Measurements from ENCODE around the gene DNMT1. TPM values are rescaled to one million over a fixed set of nuclear protein-coding genes. Genes with fewer than 3 reads are reported as not detected.

Gene DNMT1
- total and polyA plus RNA-seq, 2 experiments from 2014 or later = 78.2 to 106 TPM

- no peaks in the 10 kb centered on the region for H3K27me3 ChIP-seq
- peak; percentile 44 to 57 for DNase-seq (ENCODE audit: low read depth in 1 of 2, low spot score in 1 of 2)
- H3K36me3 ChIP-seq = no peaks in the 10 kb centered on the region
- no peak overlapping the region for H3K4me3 ChIP-seq
- no peaks in the 10 kb centered on the region for H3K9me3 ChIP-seq (ENCODE audit: low read depth)
- TF ChIP-seq CTCF (IDR thresholded peaks at IDR 0.05; ENCODE audit: low read depth, low read length) = peak; percentile 53
- no peak overlapping the region for H3K27ac ChIP-seq
- H3K4me1 ChIP-seq (ENCODE audit: low read depth) = no peaks in the 10 kb centered on the region
Observed at GRCh38 chr19:10228920-10229319, 34.2 kb upstream of the DNMT1 start.

- Histone ChIP-seq H3K36me3 (no peaks in the 10 kb centered on the region), H3K4me1 (ENCODE audit: low read depth) (no peaks in the 10 kb centered on the region), H3K9me3 (ENCODE audit: low read depth) (no peaks in the 10 kb centered on the region), H3K27me3 (no peaks in the 10 kb centered on the region), H3K27ac (no peak overlapping the region), H3K4me3 (no peak overlapping the region)
- no peak for TF ChIP-seq CTCF (IDR thresholded peaks at IDR 0.05; ENCODE audit: low read depth, low read length)
- no peak for DNase-seq (ENCODE audit: low read depth in 1 of 2, low spot score in 1 of 2)
Observed at GRCh38 chr19:10228393-10228792, 33.6 kb upstream of the DNMT1 start.

- no peak overlapping the region for H3K4me3 ChIP-seq
- TF ChIP-seq CTCF (IDR thresholded peaks at IDR 0.05; ENCODE audit: low read depth, low read length) = no peak
- no peaks in the 10 kb centered on the region for H3K4me1 ChIP-seq (ENCODE audit: low read depth)
- H3K27me3 ChIP-seq = no peaks in the 10 kb centered on the region
- DNase-seq (ENCODE audit: low read depth in 1 of 2, low spot score in 1 of 2) = peak in 1 of 2 donors; percentile 38
- H3K9me3 ChIP-seq (ENCODE audit: low read depth) = no peaks in the 10 kb centered on the region
- H3K27ac ChIP-seq = no peak overlapping the region
- H3K36me3 ChIP-seq = no peaks in the 10 kb centered on the region
Observed at GRCh38 chr19:10227026-10227971, 32.5 kb upstream of the DNMT1 start.

GRCh38 chr19:10226376-10227025, 31.7 kb upstream of the DNMT1 start:
- TF ChIP-seq CTCF (IDR thresholded peaks at IDR 0.05; ENCODE audit: low read depth, low read length) = no peak
- no peaks in the 10 kb centered on the region for H3K36me3 ChIP-seq
- H3K4me1 ChIP-seq (ENCODE audit: low read depth) = no peaks in the 10 kb centered on the region
- peak in 1 of 2 donors; percentile 93 for DNase-seq (ENCODE audit: low read depth in 1 of 2, low spot score in 1 of 2)
- H3K27ac ChIP-seq = no peak overlapping the region
- no peak overlapping the region for H3K4me3 ChIP-seq
- no peaks in the 10 kb centered on the region for H3K9me3 ChIP-seq (ENCODE audit: low read depth)
- no peaks in the 10 kb centered on the region for H3K27me3 ChIP-seq

- Histone ChIP-seq H3K4me3 (no peak overlapping the region), H3K4me1 (ENCODE audit: low read depth) (no peaks in the 10 kb centered on the region), H3K27ac (peak overlapping the region; percentile 54), H3K27me3 (no peaks in the 10 kb centered on the region), H3K9me3 (ENCODE audit: low read depth) (no peaks in the 10 kb centered on the region), H3K36me3 (no peaks in the 10 kb centered on the region)
- TF ChIP-seq CTCF (IDR thresholded peaks at IDR 0.05; ENCODE audit: low read depth, low read length) = no peak
- no peak for DNase-seq (ENCODE audit: low read depth in 1 of 2, low spot score in 1 of 2)
Observed at GRCh38 chr19:10226021-10226375, 31.2 kb upstream of the DNMT1 start.

All from cardiac muscle cell (in vitro differentiated cells and primary cell).